ENCODE measurements around the gene RALGPS1.

Gene RALGPS1

GRCh38 chr9:127222388-127223095 is 308.0 kb downstream of the RALGPS1 start:
- Histone ChIP-seq H3F3A (ENCODE audit: control insufficient read depth, insufficient read depth) (no peaks in the 10 kb centered on the region), H3K27ac (ENCODE audit: low read depth, low read length) (no peak overlapping the region), H3K36me3 (ENCODE audit: control insufficient read depth, low read length) (no peaks in the 10 kb centered on the region), H4K20me1 (ENCODE audit: control insufficient read depth, insufficient read depth, low read depth, low read length) (no peaks in the 10 kb centered on the region), H3K4me1 (ENCODE audit: control insufficient read depth, low read length) (peaks cover 26% of the 10 kb centered on the region), H3K27me3 (ENCODE audit: control insufficient read depth, low read length) (peaks cover 35% of the 10 kb centered on the region), H3K4me3 (ENCODE audit: low read length) (no peak overlapping the region), H3K9me3 (ENCODE audit: control insufficient read depth, insufficient read depth, low read length) (no peaks in the 10 kb centered on the region), H3K79me2 (ENCODE audit: control insufficient read depth, low read length) (no peaks in the 10 kb centered on the region), H3K4me2 (ENCODE audit: low read length) (no peak overlapping the region), H3K9me2 (replicated peaks; ENCODE audit: control insufficient read depth, low read length) (no peaks in the 10 kb centered on the region)
- TF ChIP-seq EZH2phosphoT487 (IDR thresholded peaks at IDR 0.05; ENCODE audit: borderline replicate concordance, low read length) (no peak), CTCF (IDR thresholded peaks at IDR 0.05; ENCODE audit: low read depth, low read length, poor library complexity, severe bottlenecking) (no peak)

GRCh38 chr9:127223266-127223665 is 308.7 kb downstream of the RALGPS1 start:
- no peak overlapping the region for H3K4me2 ChIP-seq (ENCODE audit: low read length)
- no peaks in the 10 kb centered on the region for H3K9me2 ChIP-seq (replicated peaks; ENCODE audit: control insufficient read depth, low read length)
- no peak for TF ChIP-seq EZH2phosphoT487 (IDR thresholded peaks at IDR 0.05; ENCODE audit: borderline replicate concordance, low read length)
- TF ChIP-seq CTCF (IDR thresholded peaks at IDR 0.05; ENCODE audit: low read depth, low read length, poor library complexity, severe bottlenecking): no peak
- no peaks in the 10 kb centered on the region for H3K79me2 ChIP-seq (ENCODE audit: control insufficient read depth, low read length)
- H3K4me1 ChIP-seq (ENCODE audit: control insufficient read depth, low read length): peaks cover 26% of the 10 kb centered on the region
- H3K4me3 ChIP-seq (ENCODE audit: low read length): no peak overlapping the region
- H3F3A ChIP-seq (ENCODE audit: control insufficient read depth, insufficient read depth): no peaks in the 10 kb centered on the region
- no peaks in the 10 kb centered on the region for H3K36me3 ChIP-seq (ENCODE audit: control insufficient read depth, low read length)
- no peaks in the 10 kb centered on the region for H4K20me1 ChIP-seq (ENCODE audit: control insufficient read depth, insufficient read depth, low read depth, low read length)
- no peaks in the 10 kb centered on the region for H3K9me3 ChIP-seq (ENCODE audit: control insufficient read depth, insufficient read depth, low read length)
- H3K27ac ChIP-seq (ENCODE audit: low read depth, low read length): no peak overlapping the region
- H3K27me3 ChIP-seq (ENCODE audit: control insufficient read depth, low read length): peaks cover 38% of the 10 kb centered on the region

- no peaks in the 10 kb centered on the region for H3K9me3 ChIP-seq (ENCODE audit: control insufficient read depth, insufficient read depth, low read length)
- no peak overlapping the region for H3K27ac ChIP-seq (ENCODE audit: low read depth, low read length)
- TF ChIP-seq CTCF (IDR thresholded peaks at IDR 0.05; ENCODE audit: low read depth, low read length, poor library complexity, severe bottlenecking) (no peak), EZH2phosphoT487 (IDR thresholded peaks at IDR 0.05; ENCODE audit: borderline replicate concordance, low read length) (no peak)
These were observed 309.2 kb downstream of the RALGPS1 start for GRCh38 chr9:127223810-127224177.

More at GRCh38 chr9:127223810-127224177, 309.2 kb downstream of the RALGPS1 start:
- Histone ChIP-seq H3F3A (ENCODE audit: control insufficient read depth, insufficient read depth) (no peaks in the 10 kb centered on the region), H3K4me2 (ENCODE audit: low read length) (peak overlapping the region; percentile 94), H3K4me3 (ENCODE audit: low read length) (peak overlapping the region; percentile 79), H4K20me1 (ENCODE audit: control insufficient read depth, insufficient read depth, low read depth, low read length) (no peaks in the 10 kb centered on the region), H3K9me2 (replicated peaks; ENCODE audit: control insufficient read depth, low read length) (no peaks in the 10 kb centered on the region), H3K27me3 (ENCODE audit: control insufficient read depth, low read length) (peaks cover 38% of the 10 kb centered on the region), H3K79me2 (ENCODE audit: control insufficient read depth, low read length) (no peaks in the 10 kb centered on the region), H3K36me3 (ENCODE audit: control insufficient read depth, low read length) (no peaks in the 10 kb centered on the region), H3K4me1 (ENCODE audit: control insufficient read depth, low read length) (peaks cover 26% of the 10 kb centered on the region)

Data from DOHH2 (cell line).